Endometrial microvascular endothelial cells (primary cell): ENCODE results near the gene PACS2. TPM values are rescaled to one million over a fixed set of nuclear protein-coding genes. Genes with fewer than 3 reads are reported as not detected.

Experiments
- in situ Hi-C: cut with HindIII; loops from 2 replicates; pipeline ENCODE4 v1.10.0; 2017; ENCODE audit warnings: low sequenced_read_pairs, low pct_unique_long_range_greater_than_20kb; ENCODE audit errors: inconsistent ontology term
- total RNA-seq: library from RNA; depleted of rRNA; stranded (reverse); fragments of >200 nt; gene quantifications from one replicate; pipeline ENCODE4 v1.2.3, GENCODE V29; 2015; ENCODE audit errors: inconsistent ontology term

The PACS2 gene
- total RNA-seq, 1 donor from 2014 or later, result 52.4 TPM

- in situ Hi-C loops, result no loop called here
Measured at GRCh38 chr14:105378873-105379685, 64.5 kb downstream of the PACS2 start.

GRCh38 chr14:105379946-105380345, 65.4 kb downstream of the PACS2 start:
- in situ Hi-C loops, result no loop called here

GRCh38 chr14:105380756-105381155, 66.2 kb downstream of the PACS2 start:
- in situ Hi-C loops, result no loop called here

- in situ Hi-C loops, result no loop called here
Measured at GRCh38 chr14:105381446-105382342, 67.1 kb downstream of the PACS2 start.

GRCh38 chr14:105382343-105383082, 68.0 kb downstream of the PACS2 start:
- in situ Hi-C loops, result no loop called here

- in situ Hi-C loops, result no loop called here
Measured at GRCh38 chr14:105383083-105383730, 68.7 kb downstream of the PACS2 start.

GRCh38 chr14:105384041-105384557, 69.6 kb downstream of the PACS2 start:
- in situ Hi-C loops, result no loop called here

- in situ Hi-C loops, result no loop called here
Measured at GRCh38 chr14:105384605-105385321, 70.2 kb downstream of the PACS2 start.

GRCh38 chr14:105385322-105385637, 70.7 kb downstream of the PACS2 start:
- in situ Hi-C loops, result no loop called here

GRCh38 chr14:105385698-105386365, 71.3 kb downstream of the PACS2 start:
- in situ Hi-C loops, result no loop called here

- in situ Hi-C loops, result no loop called here
Measured at GRCh38 chr14:105386581-105387529, 72.3 kb downstream of the PACS2 start.

- in situ Hi-C loops, result no loop called here
Measured at GRCh38 chr14:105387530-105387922, 73.0 kb downstream of the PACS2 start.

- in situ Hi-C loops, result no loop called here
Measured at GRCh38 chr14:105388110-105388951, 73.8 kb downstream of the PACS2 start.

- in situ Hi-C loops, result no loop called here
Measured at GRCh38 chr14:105388976-105389375, 74.4 kb downstream of the PACS2 start.

GRCh38 chr14:105389534-105389933, 75.0 kb downstream of the PACS2 start:
- in situ Hi-C loops, result no loop called here
